ENCODE results near the gene TOM1L1. TPM values are rescaled to one million over a fixed set of nuclear protein-coding genes. Genes with fewer than 3 reads are reported as not detected.

TOM1L1 gene
- total RNA-seq, 2 donors from 2014 or later: 4.2 to 4.7 TPM

- DNase-seq (ENCODE audit: low spot score): no peak
- intact Hi-C loops (cut with DNase I): no loop called here
Measured at GRCh38 chr17:54891176-54891821, 9.4 kb upstream of the TOM1L1 start.

- no peak for DNase-seq (ENCODE audit: low spot score)
- intact Hi-C loops (cut with DNase I): no loop called here
Measured at GRCh38 chr17:54892360-54892759, 8.3 kb upstream of the TOM1L1 start.

GRCh38 chr17:54898576-54898975 lies 2.1 kb upstream of the TOM1L1 start:
- intact Hi-C loops (cut with DNase I): no loop called here
- no peak for DNase-seq (ENCODE audit: low spot score)

- intact Hi-C loops (cut with DNase I): no loop called here
- DNase-seq (ENCODE audit: low spot score): no peak
Measured at GRCh38 chr17:54899201-54899600, 1.5 kb upstream of the TOM1L1 start.

- intact Hi-C loops (cut with DNase I): no loop called here
- DNase-seq (ENCODE audit: low spot score): no peak
Measured at GRCh38 chr17:54899721-54900456, 763 bp upstream of the TOM1L1 start.

- DNase-seq (ENCODE audit: low spot score): no peak
- intact Hi-C loops (cut with DNase I): no loop called here
Measured at GRCh38 chr17:54901230-54901822, 674 bp downstream of the TOM1L1 start.

GRCh38 chr17:54902017-54902416 lies 1.4 kb downstream of the TOM1L1 start:
- intact Hi-C loops (cut with DNase I): no loop called here
- no peak for DNase-seq (ENCODE audit: low spot score)

GRCh38 chr17:54902611-54903010 lies 2.0 kb downstream of the TOM1L1 start:
- intact Hi-C loops (cut with DNase I): no loop called here
- no peak for DNase-seq (ENCODE audit: low spot score)

- DNase-seq (ENCODE audit: low spot score): no peak
- intact Hi-C loops (cut with DNase I): no loop called here
Measured at GRCh38 chr17:54903375-54903774, 2.7 kb downstream of the TOM1L1 start.

- DNase-seq (ENCODE audit: low spot score): no peak
- intact Hi-C loops (cut with DNase I): no loop called here
Measured at GRCh38 chr17:54906683-54907082, 6.0 kb downstream of the TOM1L1 start.

- no peak for DNase-seq (ENCODE audit: low spot score)
- intact Hi-C loops (cut with DNase I): no loop called here
Measured at GRCh38 chr17:54907376-54907775, 6.7 kb downstream of the TOM1L1 start.

GRCh38 chr17:54909766-54910165 lies 9.1 kb downstream of the TOM1L1 start:
- no peak for DNase-seq (ENCODE audit: low spot score)
- intact Hi-C loops (cut with DNase I): no loop called here

- intact Hi-C loops (cut with DNase I): no loop called here
- no peak for DNase-seq (ENCODE audit: low spot score)
Measured at GRCh38 chr17:54916721-54917120, 16.1 kb downstream of the TOM1L1 start.

GRCh38 chr17:54919425-54919824 lies 18.8 kb downstream of the TOM1L1 start:
- DNase-seq (ENCODE audit: low spot score): no peak
- intact Hi-C loops (cut with DNase I): no loop called here

- intact Hi-C loops (cut with DNase I): no loop called here
- no peak for DNase-seq (ENCODE audit: low spot score)
Measured at GRCh38 chr17:54920819-54921218, 20.2 kb downstream of the TOM1L1 start.

- intact Hi-C loops (cut with DNase I): no loop called here
- no peak for DNase-seq (ENCODE audit: low spot score)
Measured at GRCh38 chr17:54924405-54924804, 23.8 kb downstream of the TOM1L1 start.

- intact Hi-C loops (cut with DNase I): no loop called here
- no peak for DNase-seq (ENCODE audit: low spot score)
Measured at GRCh38 chr17:54927525-54927924, 26.9 kb downstream of the TOM1L1 start.

GRCh38 chr17:54932711-54933110 lies 32.1 kb downstream of the TOM1L1 start:
- intact Hi-C loops (cut with DNase I): no loop called here
- DNase-seq (ENCODE audit: low spot score): no peak

GRCh38 chr17:54933921-54934320 lies 33.3 kb downstream of the TOM1L1 start:
- no peak for DNase-seq (ENCODE audit: low spot score)
- intact Hi-C loops (cut with DNase I): no loop called here

- DNase-seq (ENCODE audit: low spot score): no peak
- intact Hi-C loops (cut with DNase I): no loop called here
Measured at GRCh38 chr17:54935471-54935870, 34.8 kb downstream of the TOM1L1 start.

- no peak for DNase-seq (ENCODE audit: low spot score)
- intact Hi-C loops (cut with DNase I): no loop called here
Measured at GRCh38 chr17:54937018-54937417, 36.4 kb downstream of the TOM1L1 start.

Data from posterior vena cava (tissue), 2 donors.